Astrocyte (in vitro differentiated cells and primary cell): Measurements from ENCODE around the gene NEURL1. TPM values are rescaled to one million over a fixed set of nuclear protein-coding genes. Genes with fewer than 3 reads are reported as not detected.

ENCODE experiments used
- DNase-seq: peaks from one replicate; pipeline ENCODE4 v3.0.0-alpha.2; 2010; ENCODE audit warnings: low read depth
- FAIRE-seq: peaks from 2 replicates; lab custom pipeline; 2011; peaks lifted over from hg19 to GRCh38; lab: Jason Lieb, UNC
- H2AFZ ChIP-seq: 2 replicates; pipeline ENCODE4 v1.6.0; 2012; ENCODE audit warnings: low read depth, low read length, inconsistent platforms
- H3K27ac ChIP-seq: 2 replicates; pipeline ENCODE4 v1.5.1; 2011; ENCODE audit warnings: low read depth, low read length, inconsistent platforms
- H3K27me3 ChIP-seq: 2 replicates; pipeline ENCODE4 v1.6.0; 2011; ENCODE audit warnings: low read length, inconsistent platforms; ENCODE audit not compliant: insufficient read depth
- H3K36me3 ChIP-seq: 2 replicates; pipeline ENCODE4 v1.5.1; 2011; ENCODE audit warnings: low read length, inconsistent platforms; ENCODE audit not compliant: insufficient read depth
- H3K4me1 ChIP-seq: 2 replicates; pipeline ENCODE4 v1.5.1; 2011; ENCODE audit warnings: low read length, inconsistent platforms; ENCODE audit not compliant: insufficient read depth
- H3K4me2 ChIP-seq: 2 replicates; pipeline ENCODE4 v1.6.0; 2012; ENCODE audit warnings: low read length, inconsistent platforms
- H3K4me3 ChIP-seq: 2 replicates; pipeline ENCODE4 v1.5.1; 2011; ENCODE audit warnings: low read depth, mild to moderate bottlenecking, low read length, inconsistent platforms; ENCODE audit not compliant: insufficient read depth
- H3K79me2 ChIP-seq: 2 replicates; pipeline ENCODE4 v1.6.0; 2012; ENCODE audit warnings: mild to moderate bottlenecking, low read length, inconsistent platforms; ENCODE audit not compliant: insufficient read depth
- H3K9ac ChIP-seq: 2 replicates; pipeline ENCODE4 v1.6.0; 2012; ENCODE audit warnings: mild to moderate bottlenecking, low read length, inconsistent platforms
- H3K9me3 ChIP-seq: 2 replicates; pipeline ENCODE4 v1.5.1; 2012; ENCODE audit warnings: low read depth, mild to moderate bottlenecking, low read length, inconsistent platforms; ENCODE audit not compliant: insufficient read depth
- H4K20me1 ChIP-seq: 2 replicates; pipeline ENCODE4 v1.6.0; 2012; ENCODE audit warnings: low read length, inconsistent platforms; ENCODE audit not compliant: insufficient read depth
- H3K27ac Mint-ChIP-seq: one replicate; pipeline ENCODE4 v1.8.0; 2021; ENCODE audit warnings: mild to moderate bottlenecking, mixed read lengths; ENCODE audit not compliant: unreplicated experiment
- H3K27me3 Mint-ChIP-seq: one replicate; pipeline ENCODE4 v1.8.0; 2021; ENCODE audit warnings: low read depth, mixed read lengths; ENCODE audit not compliant: unreplicated experiment
- H3K36me3 Mint-ChIP-seq: one replicate; pipeline ENCODE4 v1.8.0; 2021; ENCODE audit warnings: low read depth, mixed read lengths; ENCODE audit not compliant: unreplicated experiment
- H3K4me1 Mint-ChIP-seq: one replicate; pipeline ENCODE4 v1.8.0; 2021; ENCODE audit warnings: low read depth, mixed read lengths; ENCODE audit not compliant: unreplicated experiment
- H3K4me3 Mint-ChIP-seq: one replicate; pipeline ENCODE4 v1.8.0; 2021; ENCODE audit warnings: mild to moderate bottlenecking, moderate library complexity, mixed read lengths; ENCODE audit not compliant: unreplicated experiment
- H3K9me3 Mint-ChIP-seq: one replicate; pipeline ENCODE4 v1.8.0; 2021; ENCODE audit warnings: mild to moderate bottlenecking, mixed read lengths; ENCODE audit not compliant: unreplicated experiment
- CTCF ChIP-seq: IDR thresholded peaks from 2 replicates; pipeline ENCODE4 v1.5.1; 2011; ENCODE audit warnings: low read depth, mild to moderate bottlenecking, inconsistent platforms, low read length, moderate library complexity; ENCODE audit not compliant: insufficient read depth
- EZH2 ChIP-seq: IDR thresholded peaks from 2 replicates; pipeline ENCODE4 v1.6.1; 2012; ENCODE audit warnings: mild to moderate bottlenecking, low read length, inconsistent platforms; ENCODE audit not compliant: insufficient read depth
- total RNA-seq: library from RNA; stranded (reverse); gene quantifications from 2 replicates; pipeline ENCODE4 v1.2.1, GENCODE V29; 2021

The NEURL1 gene
- total RNA-seq, 1 donor from 2014 or later, result 1.5 TPM

- H3K79me2 ChIP-seq, result no peaks in the 10 kb centered on the region
- H4K20me1 ChIP-seq, result no peaks in the 10 kb centered on the region
- no peak overlapping the region for H3K4me3 Mint-ChIP-seq
- no peak overlapping the region for H3K27ac ChIP-seq
- H3K4me2 ChIP-seq, result no peak overlapping the region
- H3K9me3 Mint-ChIP-seq, result peaks cover 3% of the 10 kb centered on the region
- peaks cover 8% of the 10 kb centered on the region for H3K4me1 ChIP-seq
- no peak overlapping the region for H3K4me3 ChIP-seq
- TF ChIP-seq CTCF (no peak), EZH2 (no peak)
- no peaks in the 10 kb centered on the region for H3K36me3 ChIP-seq
- no peak overlapping the region for H2AFZ ChIP-seq
- H3K27ac Mint-ChIP-seq, result no peak overlapping the region
- H3K9ac ChIP-seq, result no peak overlapping the region
- no peaks in the 10 kb centered on the region for H3K36me3 Mint-ChIP-seq
- H3K9me3 ChIP-seq, result no peaks in the 10 kb centered on the region
- no peak for DNase-seq
- peaks cover 55% of the 10 kb centered on the region for H3K27me3 Mint-ChIP-seq
- peaks cover 8% of the 10 kb centered on the region for H3K4me1 Mint-ChIP-seq
- no peak for FAIRE-seq
- H3K27me3 ChIP-seq, result peaks cover 66% of the 10 kb centered on the region
Observed at GRCh38 chr10:103540722-103541121, 47.2 kb downstream of the NEURL1 start.

- DNase-seq (no peak), FAIRE-seq (no peak)
- no peak overlapping the region for H3K9ac ChIP-seq
- H3K27ac ChIP-seq, result no peak overlapping the region
- H3K36me3 Mint-ChIP-seq, result no peaks in the 10 kb centered on the region
- H3K27me3 Mint-ChIP-seq, result peaks cover 58% of the 10 kb centered on the region
- H3K4me3 ChIP-seq, result no peak overlapping the region
- no peaks in the 10 kb centered on the region for H3K9me3 ChIP-seq
- H3K4me1 Mint-ChIP-seq, result peaks cover 8% of the 10 kb centered on the region
- TF ChIP-seq CTCF (no peak), EZH2 (no peak)
- H4K20me1 ChIP-seq, result no peaks in the 10 kb centered on the region
- H3K27me3 ChIP-seq, result peaks cover 64% of the 10 kb centered on the region
- peaks cover 3% of the 10 kb centered on the region for H3K9me3 Mint-ChIP-seq
- H3K4me3 Mint-ChIP-seq, result no peak overlapping the region
- no peak overlapping the region for H2AFZ ChIP-seq
- peaks cover 8% of the 10 kb centered on the region for H3K4me1 ChIP-seq
- H3K36me3 ChIP-seq, result no peaks in the 10 kb centered on the region
- no peaks in the 10 kb centered on the region for H3K79me2 ChIP-seq
- H3K4me2 ChIP-seq, result no peak overlapping the region
- no peak overlapping the region for H3K27ac Mint-ChIP-seq
Observed at GRCh38 chr10:103541616-103542015, 48.1 kb downstream of the NEURL1 start.

GRCh38 chr10:103542764-103543616 is 49.5 kb downstream of the NEURL1 start:
- Histone ChIP-seq H3K9me3 (no peaks in the 10 kb centered on the region), H3K79me2 (no peaks in the 10 kb centered on the region), H3K4me1 (peaks cover 8% of the 10 kb centered on the region), H4K20me1 (no peaks in the 10 kb centered on the region), H3K27me3 (peaks cover 68% of the 10 kb centered on the region), H3K27ac (no peak overlapping the region), H2AFZ (no peak overlapping the region), H3K4me3 (peak overlapping the region; percentile 28), H3K4me2 (peak overlapping the region; percentile 80), H3K9ac (no peak overlapping the region), H3K36me3 (no peaks in the 10 kb centered on the region)
- H3K36me3 Mint-ChIP-seq, result no peaks in the 10 kb centered on the region
- H3K4me1 Mint-ChIP-seq, result peaks cover 8% of the 10 kb centered on the region
- peaks cover 3% of the 10 kb centered on the region for H3K9me3 Mint-ChIP-seq
- no peak for TF ChIP-seq EZH2
- peak; percentile 36 for TF ChIP-seq CTCF
- H3K4me3 Mint-ChIP-seq, result no peak overlapping the region
- no peak for FAIRE-seq
- H3K27ac Mint-ChIP-seq, result peak overlapping the region; percentile 58
- peak; percentile 21 for DNase-seq
- peaks cover 63% of the 10 kb centered on the region for H3K27me3 Mint-ChIP-seq
